Transverse colon (tissue), 4 donors: ENCODE data around the gene EYS. TPM values are rescaled to one million over a fixed set of nuclear protein-coding genes. Genes with fewer than 3 reads are reported as not detected.

Experiments
- DNase-seq: peaks from one replicate; pipeline ENCODE4 v3.0.0-alpha.2; 2019
- H3K27ac ChIP-seq, 4 donors: fragments of 200-600 bp; sonication (generic); 2 replicates each; pipeline ENCODE4 v1.5.1; 2016 to 2018; ENCODE audit warnings: inconsistent platforms in 4 of 4
- H3K27me3 ChIP-seq: fragments of 200-600 bp; sonication (generic); 2 replicates; pipeline ENCODE4 v1.5.1; 2017; ENCODE audit warnings: inconsistent platforms
- H3K36me3 ChIP-seq, 4 donors: fragments of 200-600 bp; sonication (generic); 2 replicates each; pipeline ENCODE4 v1.5.1; 2017 to 2019; ENCODE audit warnings: inconsistent platforms in 4 of 4
- H3K4me1 ChIP-seq, 4 donors: fragments of 200-600 bp; sonication (generic); 2 replicates each; pipeline ENCODE4 v1.5.1; 2017 to 2020; ENCODE audit warnings: inconsistent platforms in 4 of 4
- H3K4me3 ChIP-seq, 4 donors: fragments of 200-600 bp; sonication (generic); 1 replicate in 1 of 4; 2 replicates in 3 of 4; pipeline versions ENCODE4 v1.5.1 to v1.6.1; 2017 to 2019; ENCODE audit warnings: inconsistent platforms in 4 of 4
- H3K9me3 ChIP-seq, 2 donors: fragments of 200-600 bp; sonication (generic); 2 replicates each; pipeline ENCODE4 v1.5.1; 2017 to 2019; ENCODE audit warnings: inconsistent platforms in 2 of 2
- EP300 ChIP-seq: sonication (generic); formaldehyde crosslinking; IDR thresholded peaks from one replicate; pipeline ENCODE4 v1.6.1; 2017; ENCODE audit warnings: antibody characterized with exemption, low read depth
- POLR2A ChIP-seq: fragments of 450-650 bp; IDR thresholded peaks from one replicate; pipeline ENCODE4 v1.6.1; 2016; ENCODE audit warnings: antibody characterized with exemption, mild to moderate bottlenecking, moderate library complexity
- POLR2AphosphoS5 ChIP-seq, 3 donors: sonication (generic); formaldehyde crosslinking; IDR thresholded peaks; one replicate each; pipeline ENCODE4 v1.6.1; 2016; ENCODE audit warnings: antibody characterized with exemption in 3 of 3
- WGBS, 2 donors: methylation state at CpG; one replicate each; pipeline ENCODE4 v1.1.5; 2018; ENCODE audit warnings: low coverage in 1 of 2; 5-methylcytosine and 5-hydroxymethylcytosine counted together
- in situ Hi-C, 4 donors: fragments of 200-750 bp; cut with MboI; loops; one replicate each; pipeline versions ENCODE4 v1.15.0 to v1.15.1; 2017; ENCODE audit warnings: low sequenced_read_pairs in 3 of 4, low pct_ligation_motif_present in 1 of 4, low pct_unique_long_range_greater_than_20kb in 1 of 4
- intact Hi-C: fragments of 100-400 bp; cut with DNase I; formaldehyde crosslinking; loops from one replicate; pipeline ENCODE4 v1.15.1; 2023; ENCODE audit warnings: low total_unique reads
- total RNA-seq, 4 donors: library from RNA; depleted of rRNA; stranded (reverse); fragments of >200 nt; gene quantifications; one replicate each; pipeline ENCODE4 v1.1.0, GENCODE V29; 2016
- TF ChIP-seq, protein P1 (sequence below), 5 experiments: fragments of 200-600 bp in 3 of 5; fragments of 450-650 bp in 2 of 5; sonication (generic) in 3 of 5; IDR thresholded peaks; 1 replicate in 2 of 5; 2 replicates in 3 of 5; pipeline ENCODE4 v1.5.1; 2016 to 2017; ENCODE audit warnings: antibody characterized with exemption in 5 of 5, inconsistent platforms in 3 of 5, mild to moderate bottlenecking in 2 of 5, moderate library complexity in 1 of 5

EYS gene
- total RNA-seq, 4 donors from 2014 or later = 0.41 TPM; not detected in 3

- H3K9me3 ChIP-seq = no peaks in the 10 kb centered on the region
- in situ Hi-C loops = no loop called here
- DNase-seq = no peak
Measured at GRCh38 chr6:64896939-64897338, 810.1 kb downstream of the EYS start.

GRCh38 chr6:64895945-64896344 is 811.1 kb downstream of the EYS start:
- intact Hi-C loops = loop anchor here (5.0 kb wide), 1 partner anchor 706 kb away; no protein-coding TSS in a partner anchor
- no peak overlapping the region for H3K4me3 ChIP-seq
- H3K27ac ChIP-seq = no peak overlapping the region
- TF ChIP-seq POLR2A = no peak
- no peak for TF ChIP-seq EP300
- TF ChIP-seq POLR2AphosphoS5 (IDR thresholded peaks at IDR 0.05) = no peak
- TF ChIP-seq, protein P1, sequence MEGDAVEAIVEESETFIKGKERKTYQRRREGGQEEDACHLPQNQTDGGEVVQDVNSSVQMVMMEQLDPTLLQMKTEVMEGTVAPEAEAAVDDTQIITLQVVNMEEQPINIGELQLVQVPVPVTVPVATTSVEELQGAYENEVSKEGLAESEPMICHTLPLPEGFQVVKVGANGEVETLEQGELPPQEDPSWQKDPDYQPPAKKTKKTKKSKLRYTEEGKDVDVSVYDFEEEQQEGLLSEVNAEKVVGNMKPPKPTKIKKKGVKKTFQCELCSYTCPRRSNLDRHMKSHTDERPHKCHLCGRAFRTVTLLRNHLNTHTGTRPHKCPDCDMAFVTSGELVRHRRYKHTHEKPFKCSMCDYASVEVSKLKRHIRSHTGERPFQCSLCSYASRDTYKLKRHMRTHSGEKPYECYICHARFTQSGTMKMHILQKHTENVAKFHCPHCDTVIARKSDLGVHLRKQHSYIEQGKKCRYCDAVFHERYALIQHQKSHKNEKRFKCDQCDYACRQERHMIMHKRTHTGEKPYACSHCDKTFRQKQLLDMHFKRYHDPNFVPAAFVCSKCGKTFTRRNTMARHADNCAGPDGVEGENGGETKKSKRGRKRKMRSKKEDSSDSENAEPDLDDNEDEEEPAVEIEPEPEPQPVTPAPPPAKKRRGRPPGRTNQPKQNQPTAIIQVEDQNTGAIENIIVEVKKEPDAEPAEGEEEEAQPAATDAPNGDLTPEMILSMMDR (IDR thresholded peaks at IDR 0.05) = no peak
- H3K27me3 ChIP-seq = no peaks in the 10 kb centered on the region
- no peak for DNase-seq
- in situ Hi-C loops = no loop called here
- 27 to 82% methylated on average over 2 to 3 of the region's 3 CpGs for WGBS, 2 donors
- no peaks in the 10 kb centered on the region for H3K36me3 ChIP-seq
- H3K9me3 ChIP-seq = no peaks in the 10 kb centered on the region
- no peaks in the 10 kb centered on the region for H3K4me1 ChIP-seq

More at GRCh38 chr6:64896939-64897338, 810.1 kb downstream of the EYS start:
- H3K27me3 ChIP-seq = no peaks in the 10 kb centered on the region
- H3K4me3 ChIP-seq = no peak overlapping the region
- WGBS, 2 donors = 89% methylated on average over 4 of the region's 4 CpGs; no CpG with 5 or more reads in 1 of the 2 donors
- no peaks in the 10 kb centered on the region for H3K36me3 ChIP-seq
- intact Hi-C loops = loop anchor here (5.0 kb wide), 1 partner anchor 705 kb away; no protein-coding TSS in a partner anchor
- H3K27ac ChIP-seq = no peak overlapping the region
- no peaks in the 10 kb centered on the region for H3K4me1 ChIP-seq
- TF ChIP-seq POLR2AphosphoS5 (IDR thresholded peaks at IDR 0.05) = no peak
- TF ChIP-seq, protein P1 (IDR thresholded peaks at IDR 0.05) = no peak
- TF ChIP-seq POLR2A = no peak
- TF ChIP-seq EP300 = no peak

GRCh38 chr6:64890609-64891008 is 816.4 kb downstream of the EYS start:
- H3K36me3 ChIP-seq = no peaks in the 10 kb centered on the region
- H3K27me3 ChIP-seq = no peaks in the 10 kb centered on the region
- in situ Hi-C loops = no loop called here
- intact Hi-C loops = no loop called here
- 62 to 63% methylated on average over 1 of the region's 1 CpG for WGBS, 2 donors
- no peak for DNase-seq
- no peak overlapping the region for H3K27ac ChIP-seq
- TF ChIP-seq, protein P1 (IDR thresholded peaks at IDR 0.05) = no peak
- TF ChIP-seq POLR2AphosphoS5 (IDR thresholded peaks at IDR 0.05) = no peak
- no peak for TF ChIP-seq EP300
- H3K4me1 ChIP-seq = no peaks in the 10 kb centered on the region
- H3K9me3 ChIP-seq = no peaks in the 10 kb centered on the region
- no peak overlapping the region for H3K4me3 ChIP-seq

- H3K4me3 ChIP-seq = no peak overlapping the region
- in situ Hi-C loops (no loop called here), intact Hi-C loops (no loop called here)
- no peaks in the 10 kb centered on the region for H3K27me3 ChIP-seq
- no peaks in the 10 kb centered on the region for H3K4me1 ChIP-seq
- no peak for TF ChIP-seq POLR2AphosphoS5 (IDR thresholded peaks at IDR 0.05)
- no peak for TF ChIP-seq POLR2A
- TF ChIP-seq EP300 = no peak
- TF ChIP-seq, protein P1 (IDR thresholded peaks at IDR 0.05) = no peak
- no peaks in the 10 kb centered on the region for H3K36me3 ChIP-seq
- WGBS, 2 donors = 67 to 82% methylated on average over 3 of the region's 3 CpGs
- no peaks in the 10 kb centered on the region for H3K9me3 ChIP-seq
- H3K27ac ChIP-seq = no peak overlapping the region
- DNase-seq = no peak
Measured at GRCh38 chr6:64889144-64889543, 817.9 kb downstream of the EYS start.
